ENCODE data around the gene ADAM12.

Gene ADAM12

DNA sequence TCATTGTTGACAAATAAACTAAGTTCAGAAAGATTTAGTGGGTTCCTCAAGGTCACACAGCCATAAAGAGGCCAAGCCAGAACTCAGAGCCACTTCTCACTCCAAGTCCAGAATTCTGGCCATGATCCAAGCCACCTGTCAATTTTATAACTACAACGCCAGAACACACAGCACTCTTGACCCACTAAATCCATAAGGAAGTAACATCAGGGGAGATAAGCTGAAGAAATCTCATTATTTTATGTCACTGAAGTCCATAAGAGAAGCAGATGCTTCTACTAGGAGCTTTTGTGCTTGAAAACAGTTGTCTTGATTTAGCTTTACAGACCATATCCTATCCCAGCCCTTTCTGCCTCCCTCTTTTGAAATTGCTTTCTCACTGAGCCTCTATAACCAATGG is 15.9 kb downstream of the ADAM12 start:
- TF ChIP-seq CTCF (IDR thresholded peaks at IDR 0.05; ENCODE audit: control insufficient read depth, insufficient read depth, low read depth, low read length, missing control alignments): no peak
- DNase-seq (ENCODE audit: low read depth): no peak

GRCh38 chr10:126369125-126369710 is 19.1 kb downstream of the ADAM12 start:
- DNase-seq (ENCODE audit: low read depth): no peak
- no peak overlapping the region for H3K4me3 ChIP-seq (ENCODE audit: control insufficient read depth, low read depth, low read length)
- no peak for TF ChIP-seq CTCF (IDR thresholded peaks at IDR 0.05; ENCODE audit: control insufficient read depth, insufficient read depth, low read depth, low read length, missing control alignments)

More for the DNA sequence above, 15.9 kb downstream of the ADAM12 start:
- no peak overlapping the region for H3K4me3 ChIP-seq (ENCODE audit: control insufficient read depth, low read depth, low read length)

DNA sequence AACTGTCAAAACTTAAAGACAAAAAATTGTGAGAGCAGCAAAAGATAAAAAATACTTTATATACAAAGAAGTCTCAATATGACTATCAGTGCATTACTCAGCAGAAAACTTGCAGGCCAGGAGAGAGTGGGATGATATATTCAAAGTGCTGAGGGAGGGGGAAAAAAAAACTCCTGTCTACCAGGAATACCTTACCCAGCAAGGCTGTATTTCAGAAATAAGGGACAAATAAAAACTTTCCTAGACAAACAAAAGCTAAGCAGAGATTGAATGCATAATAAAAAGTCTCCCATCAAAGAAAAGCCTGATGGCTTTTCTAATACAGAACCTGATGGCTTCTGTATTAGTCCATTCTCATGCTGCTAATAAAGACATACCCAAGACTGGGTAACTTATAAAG is 31.1 kb downstream of the ADAM12 start:
- no peak for TF ChIP-seq CTCF (IDR thresholded peaks at IDR 0.05; ENCODE audit: control insufficient read depth, insufficient read depth, low read depth, low read length, missing control alignments)
- DNase-seq (ENCODE audit: low read depth): no peak
- H3K4me3 ChIP-seq (ENCODE audit: control insufficient read depth, low read depth, low read length): no peak overlapping the region

DNA sequence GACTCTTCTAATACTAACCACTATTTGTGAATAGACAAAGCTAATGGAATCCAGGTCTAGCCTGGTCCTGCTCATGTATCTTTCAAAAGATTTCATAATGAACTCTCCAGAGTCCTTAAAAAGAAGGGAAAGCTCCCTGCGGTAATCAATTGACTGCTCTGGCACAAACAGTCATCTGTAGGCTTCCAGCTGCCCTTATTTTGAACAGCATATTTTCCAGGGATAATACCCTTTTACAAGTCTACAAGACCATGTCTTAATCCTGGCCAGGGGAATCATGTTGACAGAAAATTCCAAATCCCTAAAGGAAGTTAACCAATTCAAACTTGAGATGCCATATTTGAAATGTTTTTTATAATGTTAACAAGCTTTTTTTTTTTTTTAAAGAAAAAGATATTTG is 34.6 kb downstream of the ADAM12 start:
- no peak for TF ChIP-seq CTCF (IDR thresholded peaks at IDR 0.05; ENCODE audit: control insufficient read depth, insufficient read depth, low read depth, low read length, missing control alignments)
- no peak overlapping the region for H3K4me3 ChIP-seq (ENCODE audit: control insufficient read depth, low read depth, low read length)
- no peak for DNase-seq (ENCODE audit: low read depth)

DNA sequence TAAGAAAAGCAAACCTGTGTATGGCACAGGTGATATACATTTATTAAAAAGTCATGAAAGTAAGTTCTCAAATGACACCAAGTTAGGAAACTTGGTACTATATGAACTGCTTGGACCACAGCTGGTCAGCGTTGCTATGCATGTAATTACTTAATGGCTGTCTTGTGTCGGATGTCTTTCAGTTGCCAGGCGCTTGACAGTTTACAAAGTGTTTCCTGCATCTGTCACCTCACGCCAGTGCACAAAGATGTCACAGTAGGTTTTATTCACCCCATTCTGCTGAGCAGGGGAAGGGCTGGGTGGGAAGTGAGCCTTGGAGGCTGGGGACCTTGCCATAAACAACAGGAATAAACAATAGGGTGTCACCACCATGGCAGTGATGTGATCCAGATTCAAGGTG is 35.8 kb downstream of the ADAM12 start:
- TF ChIP-seq CTCF (IDR thresholded peaks at IDR 0.05; ENCODE audit: control insufficient read depth, insufficient read depth, low read depth, low read length, missing control alignments): no peak
- no peak for DNase-seq (ENCODE audit: low read depth)
- no peak overlapping the region for H3K4me3 ChIP-seq (ENCODE audit: control insufficient read depth, low read depth, low read length)

DNA sequence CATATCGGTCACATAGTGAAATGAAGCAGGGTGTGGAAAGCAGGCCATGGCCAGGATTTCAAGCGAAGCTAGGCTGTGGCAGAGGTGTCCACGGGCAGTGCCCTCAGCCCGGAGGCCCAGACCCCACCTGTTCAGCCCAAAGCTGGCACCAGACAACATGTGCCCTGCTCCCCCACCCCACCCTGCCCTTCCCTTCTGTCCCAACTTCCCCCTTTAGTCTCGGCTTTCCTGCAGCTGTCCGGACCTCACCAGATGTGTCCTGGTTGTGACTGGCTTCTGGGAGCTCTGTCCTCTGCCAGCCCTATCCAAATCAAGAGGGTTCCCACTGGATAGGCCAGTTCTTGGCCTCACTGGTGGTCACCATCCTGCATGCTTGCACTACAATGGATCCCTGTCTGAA is 37.3 kb downstream of the ADAM12 start:
- DNase-seq (ENCODE audit: low read depth): no peak
- no peak for TF ChIP-seq CTCF (IDR thresholded peaks at IDR 0.05; ENCODE audit: control insufficient read depth, insufficient read depth, low read depth, low read length, missing control alignments)
- H3K4me3 ChIP-seq (ENCODE audit: control insufficient read depth, low read depth, low read length): no peak overlapping the region
